DND-41 (cell line): ENCODE measurements around the gene EMSY.

Experiments used
- ATAC-seq: fragments of 200-7000 bp; cut with Tn5 transposase; 3 replicates; pipeline ENCODE4 v1.9.1; 2021; ENCODE audit warnings: low read depth; ENCODE audit not compliant: insufficient read depth
- DNase-seq: peaks from one replicate; pipeline ENCODE4 v3.0.0-alpha.2; 2020
- H2AFZ ChIP-seq: 2 replicates; pipeline ENCODE4 v1.6.0; 2012; ENCODE audit warnings: low read depth, low read length
- H3K27ac ChIP-seq: 2 replicates; pipeline ENCODE4 v1.5.1; 2012; ENCODE audit warnings: low read length, inconsistent platforms
- H3K27me3 ChIP-seq: fragments of 200-600 bp; sonication (generic); 2 replicates; pipeline ENCODE4 v1.6.0; 2012; ENCODE audit warnings: low read length, mild to moderate bottlenecking, inconsistent platforms; ENCODE audit not compliant: insufficient read depth, poor library complexity
- H3K36me3 ChIP-seq: 2 replicates; pipeline ENCODE4 v1.5.1; 2012; ENCODE audit warnings: low read length, inconsistent platforms; ENCODE audit not compliant: insufficient read depth
- H3K4me1 ChIP-seq: 2 replicates; pipeline ENCODE4 v1.5.1; 2012; ENCODE audit warnings: mild to moderate bottlenecking, low read length; ENCODE audit not compliant: insufficient read depth
- H3K4me2 ChIP-seq: 2 replicates; pipeline ENCODE4 v1.6.0; 2012; ENCODE audit warnings: mild to moderate bottlenecking, moderate library complexity, low read length, inconsistent platforms; ENCODE audit not compliant: insufficient read depth
- H3K4me3 ChIP-seq, 2 experiments: fragments of 200-600 bp in 1 of 2; shearing (Covaris generic) in 1 of 2; 2 replicates each; pipeline ENCODE4 v1.5.1; 2012 to 2016; ENCODE audit warnings: inconsistent platforms in 2 of 2, low read length in 2 of 2, mild to moderate bottlenecking in 2 of 2, low read depth in 1 of 2, moderate library complexity in 1 of 2
- H3K79me2 ChIP-seq: 2 replicates; pipeline ENCODE4 v1.6.0; 2012; ENCODE audit warnings: low read length, inconsistent platforms; ENCODE audit not compliant: insufficient read depth
- H3K9ac ChIP-seq: 2 replicates; pipeline ENCODE4 v1.6.0; 2012; ENCODE audit warnings: low read depth, mild to moderate bottlenecking, inconsistent platforms, low read length, moderate library complexity
- H3K9me3 ChIP-seq: 2 replicates; pipeline ENCODE4 v1.5.1; 2012; ENCODE audit warnings: low read length, moderate library complexity, mild to moderate bottlenecking, inconsistent platforms; ENCODE audit not compliant: insufficient read depth, severe bottlenecking
- H4K20me1 ChIP-seq: 2 replicates; pipeline ENCODE4 v1.6.0; 2012; ENCODE audit warnings: low read length; ENCODE audit not compliant: insufficient read depth
- EZH2 ChIP-seq: IDR thresholded peaks from 3 replicates; pipeline ENCODE4 v1.6.1; 2012; ENCODE audit warnings: borderline replicate concordance, low read depth, mild to moderate bottlenecking, moderate library complexity, low read length, inconsistent platforms; ENCODE audit not compliant: severe bottlenecking
- TF ChIP-seq, protein P1 (sequence below): IDR thresholded peaks from 2 replicates; pipeline ENCODE4 v1.5.1; 2012; ENCODE audit warnings: borderline replicate concordance, low read length, moderate library complexity, mild to moderate bottlenecking; ENCODE audit not compliant: poor library complexity, severe bottlenecking; ENCODE audit errors: extremely low read depth

EMSY gene

GRCh38 chr11:76543006-76543703, 98.3 kb downstream of the EMSY start:
- Histone ChIP-seq H4K20me1 (no peaks in the 10 kb centered on the region), H2AFZ (no peak overlapping the region), H3K9me3 (no peaks in the 10 kb centered on the region), H3K79me2 (no peaks in the 10 kb centered on the region), H3K27me3 (no peaks in the 10 kb centered on the region), H3K4me3 (no peak overlapping the region), H3K4me2 (no peak overlapping the region), H3K27ac (no peak overlapping the region), H3K36me3 (peaks cover 88% of the 10 kb centered on the region), H3K4me1 (no peaks in the 10 kb centered on the region), H3K9ac (no peak overlapping the region)
- DNase-seq (no peak), ATAC-seq (no peak)
- TF ChIP-seq EZH2 = no peak
- TF ChIP-seq, protein P1, sequence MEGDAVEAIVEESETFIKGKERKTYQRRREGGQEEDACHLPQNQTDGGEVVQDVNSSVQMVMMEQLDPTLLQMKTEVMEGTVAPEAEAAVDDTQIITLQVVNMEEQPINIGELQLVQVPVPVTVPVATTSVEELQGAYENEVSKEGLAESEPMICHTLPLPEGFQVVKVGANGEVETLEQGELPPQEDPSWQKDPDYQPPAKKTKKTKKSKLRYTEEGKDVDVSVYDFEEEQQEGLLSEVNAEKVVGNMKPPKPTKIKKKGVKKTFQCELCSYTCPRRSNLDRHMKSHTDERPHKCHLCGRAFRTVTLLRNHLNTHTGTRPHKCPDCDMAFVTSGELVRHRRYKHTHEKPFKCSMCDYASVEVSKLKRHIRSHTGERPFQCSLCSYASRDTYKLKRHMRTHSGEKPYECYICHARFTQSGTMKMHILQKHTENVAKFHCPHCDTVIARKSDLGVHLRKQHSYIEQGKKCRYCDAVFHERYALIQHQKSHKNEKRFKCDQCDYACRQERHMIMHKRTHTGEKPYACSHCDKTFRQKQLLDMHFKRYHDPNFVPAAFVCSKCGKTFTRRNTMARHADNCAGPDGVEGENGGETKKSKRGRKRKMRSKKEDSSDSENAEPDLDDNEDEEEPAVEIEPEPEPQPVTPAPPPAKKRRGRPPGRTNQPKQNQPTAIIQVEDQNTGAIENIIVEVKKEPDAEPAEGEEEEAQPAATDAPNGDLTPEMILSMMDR = no peak

GRCh38 chr11:76550781-76551180, 106.0 kb downstream of the EMSY start:
- Histone ChIP-seq H3K4me3 (no peak overlapping the region), H3K4me2 (no peak overlapping the region), H3K4me1 (no peaks in the 10 kb centered on the region), H3K9ac (no peak overlapping the region), H3K27ac (no peak overlapping the region), H3K79me2 (no peaks in the 10 kb centered on the region), H2AFZ (no peak overlapping the region), H4K20me1 (0 out of 2 replicates have a peak, but pooled peaks cover 2% of the 10 kb centered on the region), H3K27me3 (no peaks in the 10 kb centered on the region), H3K36me3 (peaks cover 46% of the 10 kb centered on the region), H3K9me3 (no peaks in the 10 kb centered on the region)
- DNase-seq = no peak
- no peak for TF ChIP-seq EZH2
- TF ChIP-seq, protein P1 = no peak
- no peak for ATAC-seq

DNA sequence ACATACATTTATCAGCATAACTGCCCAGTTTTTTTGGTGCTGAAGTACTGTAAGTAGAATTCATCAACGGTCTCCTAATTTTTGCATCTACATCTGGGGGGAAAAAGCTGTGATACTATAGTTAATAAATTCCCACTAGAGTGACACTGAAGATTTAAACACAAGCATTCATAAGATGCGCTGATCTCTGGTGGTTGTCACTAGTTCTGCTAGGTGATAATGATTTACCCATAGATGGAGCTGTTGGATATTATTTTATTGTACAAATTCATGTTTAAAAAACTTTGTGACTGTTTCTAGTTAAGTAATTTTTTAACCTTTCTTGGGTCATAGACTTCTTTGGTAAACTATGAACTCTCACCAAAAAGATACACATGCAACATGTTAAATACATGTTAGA, 106.6 kb downstream of the EMSY start:
- no peak overlapping the region for H2AFZ ChIP-seq
- no peaks in the 10 kb centered on the region for H3K9me3 ChIP-seq
- no peak overlapping the region for H3K27ac ChIP-seq
- no peaks in the 10 kb centered on the region for H3K79me2 ChIP-seq
- TF ChIP-seq, protein P1 = no peak
- no peak for TF ChIP-seq EZH2
- no peak overlapping the region for H3K4me3 ChIP-seq
- no peak overlapping the region for H3K9ac ChIP-seq
- no peak overlapping the region for H3K4me2 ChIP-seq
- 0 out of 2 replicates have a peak, but pooled peaks cover 2% of the 10 kb centered on the region for H4K20me1 ChIP-seq
- no peaks in the 10 kb centered on the region for H3K4me1 ChIP-seq
- ATAC-seq (no peak), DNase-seq (no peak)
- H3K27me3 ChIP-seq = no peaks in the 10 kb centered on the region
- peaks cover 40% of the 10 kb centered on the region for H3K36me3 ChIP-seq
